ENCODE results near the gene EGLN3.

GRCh38 chr14:33925235-33925634, 25.6 kb downstream of the EGLN3 start:
- no peak for TF ChIP-seq GATA2 (IDR thresholded peaks at IDR 0.05; ENCODE audit: low read depth, low read length)
- no peak for TF ChIP-seq GATA3 (IDR thresholded peaks at IDR 0.05; ENCODE audit: low read depth, low read length)

Data from SH-SY5Y (cell line).